HG03103 (cell line): ENCODE measurements around the gene ANXA8.

Experiments used
- ATAC-seq: cut with Tn5 transposase; IDR thresholded peaks from one replicate; pipeline ENCODE4 v1.9.1; 2021; ENCODE audit warnings: low read depth; ENCODE audit not compliant: unreplicated experiment

The ANXA8 gene

DNA sequence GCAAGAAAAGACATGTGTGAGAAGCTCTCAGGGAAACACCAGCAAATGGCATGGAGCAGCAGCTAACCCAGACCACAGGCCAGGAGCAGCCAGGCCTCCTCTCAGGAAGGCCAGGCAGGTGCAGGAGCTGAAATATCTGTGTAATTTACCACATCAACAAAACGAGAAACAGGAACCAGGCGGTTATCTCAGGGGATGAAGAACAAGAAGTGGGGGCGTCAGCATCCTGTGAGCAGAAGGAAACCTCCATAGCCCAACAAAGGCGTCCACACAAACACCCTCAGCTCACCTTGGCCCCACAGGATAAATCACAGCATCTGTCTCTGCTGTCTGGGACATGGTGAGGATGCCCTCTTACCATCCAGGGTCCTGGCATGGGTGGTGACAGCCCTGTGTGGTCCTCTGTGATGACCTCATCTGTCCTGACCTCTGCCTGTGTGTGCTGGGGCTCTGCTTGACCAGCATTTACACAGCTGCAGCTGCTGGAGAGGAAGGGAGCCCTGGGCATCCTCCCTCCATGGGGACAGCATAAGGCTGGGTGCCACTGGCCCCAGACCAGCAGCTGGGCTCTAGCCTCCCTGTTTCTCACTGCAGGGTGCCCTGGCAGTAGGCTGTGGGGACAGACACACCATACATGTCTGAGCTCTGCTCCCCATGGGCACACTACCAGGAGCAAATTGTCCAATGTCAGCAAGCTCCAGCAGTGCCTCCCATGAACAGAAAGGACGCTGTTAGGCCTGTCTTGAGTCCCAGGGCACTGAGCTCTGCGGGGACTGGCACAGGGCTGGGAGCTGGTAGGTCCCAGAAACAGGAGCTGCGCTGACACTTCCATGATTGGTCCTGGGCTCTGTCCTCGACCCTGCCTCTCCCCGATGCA, 34.6 kb downstream of the ANXA8 start:
- ATAC-seq = no peak

DNA sequence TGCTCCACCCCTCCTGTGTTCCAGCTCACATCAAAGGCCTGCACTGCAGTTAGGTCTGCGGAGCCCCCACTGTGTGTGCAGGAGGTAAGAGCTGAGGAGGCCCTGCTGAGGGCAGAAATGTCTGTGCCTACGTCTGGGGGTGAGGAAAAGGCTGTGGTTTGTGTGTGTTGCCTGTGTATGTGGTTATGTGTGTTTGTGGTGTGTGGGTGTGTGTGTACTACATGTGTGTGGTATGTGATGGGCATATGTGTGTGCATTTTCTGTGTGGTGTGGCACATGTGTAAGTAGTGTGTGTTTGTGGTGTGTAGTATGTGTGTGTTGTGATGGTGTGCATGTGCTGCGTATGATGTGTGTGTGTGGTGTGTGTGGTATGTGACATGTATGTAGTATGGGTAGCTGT, 36.2 kb downstream of the ANXA8 start:
- ATAC-seq = no peak

DNA sequence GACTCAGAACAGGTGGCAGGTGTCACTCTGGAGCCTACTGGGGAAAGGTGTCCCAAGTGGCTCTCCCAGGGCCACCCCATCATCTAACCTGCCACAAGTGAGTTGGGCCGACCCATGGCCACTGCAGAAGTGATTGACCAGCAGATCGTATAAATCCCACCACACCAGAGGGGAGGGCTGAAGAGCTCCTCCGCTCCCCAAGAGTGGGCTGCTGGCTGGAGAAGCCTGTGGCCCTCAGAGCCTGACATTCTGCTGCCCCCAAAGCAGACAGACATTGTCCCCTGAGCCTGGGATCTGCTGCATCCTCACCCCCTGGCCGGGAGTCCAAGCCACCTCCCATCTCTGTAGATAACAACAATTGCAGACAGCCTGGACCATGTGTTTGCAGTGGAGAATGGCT, 36.7 kb downstream of the ANXA8 start:
- no peak for ATAC-seq

DNA sequence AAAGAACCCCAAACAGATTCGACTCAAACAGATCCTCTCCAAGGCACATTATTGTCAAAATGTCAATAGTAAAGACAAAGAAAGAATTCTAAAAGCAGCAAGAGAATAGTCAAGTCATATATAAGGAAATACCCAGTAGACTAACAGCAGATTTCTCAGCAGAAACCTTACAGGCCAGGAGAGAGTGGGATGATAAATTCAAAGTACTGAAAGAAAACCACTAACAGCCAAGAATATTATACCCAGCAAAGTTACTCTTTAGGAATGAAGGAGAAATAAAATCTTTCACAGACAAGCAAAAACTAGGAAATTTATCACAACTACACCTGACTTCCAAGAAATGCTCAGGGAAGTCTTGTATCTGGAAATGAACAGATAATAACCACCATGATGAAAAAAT, 38.2 kb downstream of the ANXA8 start:
- ATAC-seq = no peak

DNA sequence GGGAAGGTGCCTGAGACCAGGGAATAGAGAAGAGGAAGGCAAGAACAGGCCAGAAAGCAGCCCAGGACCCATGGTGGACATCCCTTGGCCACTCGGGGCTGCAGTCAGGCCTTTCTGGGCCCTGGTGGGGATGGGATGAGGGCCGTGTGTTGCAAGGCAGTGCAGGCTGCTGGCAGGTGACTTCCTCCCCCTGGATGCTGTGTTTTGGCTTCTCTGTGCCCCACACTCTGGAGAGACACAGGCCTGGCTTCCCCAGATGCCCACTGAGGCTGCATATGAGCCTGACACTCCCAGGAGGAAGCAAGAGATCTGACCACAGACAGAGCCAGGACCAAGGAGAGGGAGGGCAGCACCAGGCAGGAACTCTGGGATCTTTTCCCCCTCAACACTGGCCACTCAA, 39.9 kb downstream of the ANXA8 start:
- ATAC-seq = no peak

DNA sequence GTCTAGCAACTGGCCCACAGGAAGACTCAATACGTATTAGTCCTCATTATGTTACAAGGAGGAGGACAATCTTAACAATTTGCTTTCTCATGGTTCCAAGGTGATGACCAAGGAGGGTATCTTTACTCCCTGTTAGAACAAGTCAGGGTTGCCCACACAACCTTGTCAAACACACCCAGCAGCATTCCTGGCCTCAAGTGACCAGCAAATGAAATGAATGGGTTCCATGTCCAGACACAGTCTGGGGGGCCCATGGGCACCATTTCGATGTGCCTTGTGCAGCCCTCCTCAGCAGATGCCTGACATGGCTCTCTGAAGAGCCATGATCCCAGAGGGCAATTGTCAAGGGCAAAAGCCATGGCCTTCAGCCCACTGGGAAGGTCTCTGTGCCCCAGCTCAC, 40.8 kb downstream of the ANXA8 start:
- ATAC-seq = no peak

DNA sequence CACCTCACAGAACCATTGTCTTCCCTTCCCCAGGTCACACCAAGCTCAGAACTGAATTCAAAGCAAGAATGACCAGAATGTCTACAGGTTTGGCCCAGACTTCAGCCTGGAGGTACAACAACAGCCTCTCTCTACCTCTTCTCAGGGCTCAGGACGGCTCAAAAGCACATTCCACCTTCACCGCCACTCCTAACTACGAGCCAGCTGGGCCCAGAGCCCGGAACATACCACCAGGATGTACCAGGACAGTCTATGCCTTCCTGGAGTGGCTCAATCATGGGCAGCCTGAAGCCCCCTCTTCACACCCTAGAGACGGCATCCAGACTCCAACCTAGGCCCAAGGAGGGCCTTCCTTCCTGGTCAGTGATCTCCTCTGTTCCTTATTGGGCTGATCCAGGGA, 41.6 kb downstream of the ANXA8 start:
- ATAC-seq = no peak

DNA sequence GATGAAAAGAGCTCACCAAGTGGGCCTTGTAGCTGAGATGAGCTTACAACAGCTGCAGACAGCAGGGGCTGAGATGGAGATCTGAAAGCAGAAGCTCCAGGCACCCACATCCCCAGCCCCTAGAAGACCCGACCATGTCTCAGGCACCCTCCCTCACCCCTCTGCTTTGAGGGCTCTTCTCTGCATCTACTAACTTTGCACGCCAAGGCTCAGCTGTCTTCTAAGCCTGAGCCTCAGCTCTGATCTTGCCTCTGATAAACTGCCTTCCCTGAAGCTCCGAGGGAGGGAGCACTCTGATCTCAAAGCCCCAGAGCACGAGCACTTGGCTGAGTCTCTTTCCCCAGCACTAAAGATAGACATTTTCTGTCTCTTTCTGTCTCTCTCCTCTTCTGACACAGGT, 42.0 kb downstream of the ANXA8 start:
- ATAC-seq = no peak

DNA sequence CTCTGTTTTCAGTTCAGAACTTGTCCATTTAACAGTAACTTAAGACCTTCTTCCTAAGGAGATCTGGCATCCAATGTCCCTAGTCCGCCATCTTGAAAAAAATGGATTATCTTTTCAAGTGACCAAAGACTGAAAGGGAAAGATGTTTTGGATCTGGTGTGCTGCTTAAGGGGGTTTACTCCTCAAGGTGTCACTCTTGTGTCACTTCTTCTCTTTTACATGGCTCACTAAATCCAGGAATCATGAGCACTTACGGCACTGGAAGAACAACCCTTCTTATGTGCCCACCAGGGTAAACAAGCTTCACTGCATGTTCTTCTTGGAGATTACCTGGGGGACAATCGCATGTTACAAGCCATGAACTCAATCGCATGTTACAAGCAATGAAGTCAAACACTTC, 43.7 kb downstream of the ANXA8 start:
- ATAC-seq = no peak

DNA sequence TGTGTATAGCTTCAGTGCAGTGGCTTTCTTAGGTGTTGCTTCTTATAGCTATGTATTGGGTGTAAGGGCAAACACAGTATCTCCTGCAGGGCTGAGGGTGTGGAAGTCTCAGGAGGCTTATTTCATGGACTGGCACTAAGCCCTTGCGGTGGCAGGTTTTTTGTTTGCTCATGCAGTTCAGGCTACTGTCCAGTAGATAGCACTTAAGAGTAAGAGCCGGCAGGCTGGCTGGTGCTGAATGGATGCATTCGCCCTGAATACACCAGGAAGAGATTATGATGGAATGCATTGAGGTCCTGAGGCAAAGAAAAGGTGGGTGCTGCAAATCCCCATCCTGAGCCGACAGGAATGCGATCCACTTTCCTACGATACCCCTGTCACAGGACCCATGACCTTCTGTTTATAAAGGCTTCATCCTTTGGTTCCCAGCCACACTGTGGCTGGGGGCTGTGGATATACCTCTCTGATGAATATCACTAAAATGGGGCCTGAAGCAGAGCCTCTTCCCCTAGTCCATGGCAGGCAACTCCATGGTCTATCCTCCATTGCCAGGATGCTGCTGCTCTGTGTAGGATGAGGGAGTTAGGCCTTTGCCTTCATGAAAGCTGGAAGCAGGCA, 44.9 kb downstream of the ANXA8 start:
- no peak for ATAC-seq

DNA sequence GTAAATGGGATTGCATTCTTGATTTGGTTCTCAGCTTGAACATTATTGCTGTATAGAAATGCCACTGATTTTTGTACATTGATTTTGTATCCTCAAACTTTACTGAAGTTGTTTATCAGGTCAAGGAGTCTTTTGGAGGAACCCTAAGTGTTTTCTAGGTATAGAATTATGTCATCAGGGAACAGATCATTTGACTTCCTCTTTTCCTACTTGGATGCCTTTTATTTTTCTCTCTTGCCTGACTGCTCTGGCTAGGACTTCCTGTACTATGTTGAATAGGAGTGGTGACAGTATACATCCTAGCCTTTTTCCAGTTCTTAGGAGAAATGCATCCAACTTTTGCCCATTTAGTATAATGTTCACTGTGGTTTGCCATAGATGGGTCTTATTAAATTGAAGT, 48.8 kb downstream of the ANXA8 start:
- ATAC-seq = no peak

DNA sequence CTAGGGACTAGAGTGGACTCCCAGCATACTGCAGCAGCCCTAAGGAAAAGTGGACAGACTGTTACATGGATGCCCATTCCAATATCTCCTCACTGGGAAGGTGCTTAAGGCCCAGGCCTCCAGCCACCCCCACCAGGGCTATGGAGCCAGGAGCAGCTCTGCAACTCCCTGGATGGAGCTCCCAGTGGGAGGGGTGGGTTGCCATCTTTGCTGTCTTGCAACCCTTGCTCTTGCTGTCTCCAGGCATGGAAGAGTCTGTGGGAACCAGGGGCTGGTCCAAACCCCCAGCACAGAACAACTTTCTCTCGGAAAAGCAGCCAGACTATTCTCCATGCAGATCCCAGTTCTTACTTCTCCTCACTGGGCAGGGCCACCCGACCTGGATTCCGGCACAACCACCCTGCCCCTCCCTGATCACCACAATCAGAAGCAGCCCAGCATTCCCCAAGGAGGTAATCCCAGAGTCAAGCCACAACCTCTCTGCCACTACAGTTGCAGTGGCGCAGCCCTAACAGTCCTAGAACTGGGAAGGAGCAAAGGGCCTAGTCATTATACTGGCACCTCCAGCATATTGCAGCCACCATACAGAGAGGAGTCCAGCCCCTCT, 58.0 kb downstream of the ANXA8 start:
- no peak for ATAC-seq

DNA sequence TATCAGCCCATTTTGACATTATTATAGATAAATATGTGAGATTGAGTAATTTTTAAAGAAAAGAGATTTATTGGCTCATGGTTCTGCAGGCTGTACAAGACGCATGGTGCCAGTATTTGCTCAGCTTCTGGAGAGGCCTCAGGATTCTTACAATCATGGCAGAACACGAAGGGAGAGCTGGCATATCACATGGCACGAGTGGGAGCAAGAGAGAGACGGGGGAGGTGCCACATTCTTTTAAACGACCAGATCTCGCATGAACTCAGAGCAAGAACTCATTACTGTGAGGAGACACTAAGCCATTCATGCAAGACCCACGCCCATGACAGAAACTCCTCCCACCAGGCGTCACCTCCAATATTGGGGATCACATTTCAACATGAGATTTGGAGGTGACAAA, 59.7 kb downstream of the ANXA8 start:
- no peak for ATAC-seq

DNA sequence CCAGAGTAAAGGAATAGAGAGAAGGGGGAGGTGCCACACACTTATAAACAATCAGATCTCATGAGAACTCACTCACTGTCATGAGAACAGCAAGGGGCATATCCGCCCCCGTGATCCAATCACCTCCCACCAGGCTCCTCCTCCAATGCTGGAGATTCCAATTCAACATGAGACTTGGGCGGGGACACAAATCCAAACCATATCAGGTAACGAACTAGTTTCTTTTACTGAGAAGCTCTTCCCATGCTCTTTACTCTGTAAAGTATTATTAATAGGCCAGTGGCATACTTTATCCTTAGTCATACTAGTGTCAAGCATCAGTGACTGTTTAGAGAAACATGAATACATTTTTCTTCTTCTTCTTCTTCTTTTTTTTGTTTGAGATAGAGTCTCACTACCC, 60.4 kb downstream of the ANXA8 start:
- ATAC-seq = no peak

DNA sequence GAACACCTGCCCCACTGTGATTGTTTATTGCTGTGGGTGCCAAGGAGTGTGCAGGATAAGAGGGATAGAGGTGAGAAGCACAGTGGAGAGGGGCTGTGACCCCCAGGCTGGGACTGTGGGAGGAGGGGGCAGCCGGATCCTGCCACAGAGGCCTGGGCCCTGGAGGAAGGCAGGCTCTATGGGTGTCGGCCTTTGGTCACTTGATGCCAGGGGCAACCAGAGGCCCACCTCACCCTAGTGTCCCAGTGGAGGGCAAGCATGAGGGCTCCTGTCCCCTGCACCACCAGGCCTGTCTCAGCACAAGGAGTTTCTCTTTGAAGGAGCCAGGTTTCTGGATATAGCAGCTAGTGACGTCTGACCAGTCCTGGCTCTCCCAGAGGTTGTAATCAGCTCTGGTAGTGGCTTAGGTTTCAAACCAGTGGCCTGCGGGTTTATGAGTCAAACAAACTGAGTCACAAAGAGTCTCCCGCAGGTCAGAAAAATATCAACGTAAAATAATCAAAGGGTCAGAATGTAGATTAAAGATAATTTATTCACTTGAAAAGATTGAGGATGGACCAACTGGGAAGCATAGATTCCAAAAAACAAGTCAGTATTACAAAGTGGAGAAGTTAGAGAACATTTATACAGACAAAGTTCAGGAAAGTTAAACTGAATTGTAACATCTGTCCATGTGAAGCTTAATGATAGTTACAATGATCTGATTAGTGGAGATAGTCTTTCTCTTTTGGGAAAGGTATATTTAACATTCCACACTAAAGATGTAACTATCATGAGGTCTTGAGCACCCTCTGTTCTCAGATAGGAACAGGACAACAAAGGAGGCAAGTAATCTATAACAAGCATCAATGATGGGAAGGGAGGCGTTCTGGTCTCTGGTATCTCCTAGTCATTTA, 62.6 kb downstream of the ANXA8 start:
- ATAC-seq = no peak

DNA sequence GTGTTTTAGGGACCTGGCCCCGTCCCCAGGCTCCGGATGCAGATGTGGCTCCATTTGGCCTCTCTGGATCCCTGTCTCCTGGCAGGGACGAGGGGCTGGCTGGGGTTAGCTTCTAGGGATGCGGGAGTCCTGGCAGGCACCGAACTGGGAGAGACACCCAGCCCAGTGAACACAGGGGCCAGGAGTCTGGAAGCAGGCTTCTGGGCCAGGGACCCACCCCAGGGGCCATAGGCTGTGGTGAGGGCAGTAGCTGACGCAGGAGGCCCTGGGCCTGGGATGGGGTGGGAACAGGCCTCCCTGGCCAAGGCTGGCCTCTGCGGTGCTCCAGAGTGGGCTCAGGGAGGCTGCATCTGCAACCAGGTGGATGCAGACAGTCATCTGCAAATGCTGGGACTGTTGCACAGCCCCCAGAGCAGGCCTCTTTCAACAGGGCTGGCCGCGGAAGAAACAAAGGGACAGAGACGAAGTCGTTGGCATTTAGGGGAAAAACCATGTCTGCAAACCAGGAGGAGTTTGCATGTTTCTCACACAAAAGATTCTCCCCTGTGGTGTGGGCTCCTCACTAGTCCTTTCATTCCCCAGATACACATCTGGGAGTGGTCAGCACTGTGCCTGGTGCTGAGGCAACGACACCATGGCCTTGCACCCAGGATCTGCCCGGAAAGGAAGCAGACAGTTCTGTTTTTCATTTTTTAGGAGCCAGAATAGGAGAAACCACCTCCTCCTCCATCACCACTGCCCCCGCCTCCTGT, 63.4 kb downstream of the ANXA8 start:
- no peak for ATAC-seq

DNA sequence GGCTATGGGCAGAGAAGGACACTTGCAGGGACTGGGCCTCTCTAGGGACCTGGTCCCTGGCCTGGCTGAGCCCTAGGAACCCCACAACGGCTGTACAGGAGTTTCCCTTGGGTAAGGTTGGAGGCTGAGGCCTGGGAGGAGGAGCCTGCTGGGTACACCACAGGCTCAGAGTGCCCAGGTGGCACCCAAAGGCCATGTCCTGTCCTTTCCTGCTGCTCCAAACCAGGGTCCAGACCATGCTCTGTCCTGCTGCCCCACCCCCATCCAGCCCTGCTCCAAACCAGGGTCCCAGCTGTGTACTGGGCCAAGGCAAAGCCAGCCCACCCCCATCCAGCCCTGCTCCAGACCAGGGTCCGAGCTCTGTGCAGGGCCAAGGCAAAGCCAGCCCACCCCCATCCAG, 64.5 kb downstream of the ANXA8 start:
- ATAC-seq = no peak

DNA sequence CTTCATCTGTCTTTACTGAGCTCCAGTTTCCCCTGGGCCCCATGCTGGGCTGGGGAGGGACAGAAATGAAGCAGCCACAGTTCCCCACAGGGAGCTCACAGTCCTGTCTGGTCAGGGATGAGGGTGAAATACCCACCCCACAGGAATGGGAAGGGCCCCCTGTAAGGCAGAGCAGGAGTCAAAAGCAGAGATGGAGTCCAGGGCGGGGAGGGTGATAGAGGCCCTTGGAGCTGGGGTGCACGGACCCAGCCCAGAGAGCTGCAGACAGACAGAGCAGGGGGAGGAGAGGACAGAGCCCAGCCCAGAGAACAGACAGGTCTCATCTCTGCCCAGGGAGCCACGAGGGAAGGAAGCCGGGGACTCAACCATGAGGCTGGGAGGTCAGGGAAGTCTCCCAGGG, 64.9 kb downstream of the ANXA8 start:
- no peak for ATAC-seq

DNA sequence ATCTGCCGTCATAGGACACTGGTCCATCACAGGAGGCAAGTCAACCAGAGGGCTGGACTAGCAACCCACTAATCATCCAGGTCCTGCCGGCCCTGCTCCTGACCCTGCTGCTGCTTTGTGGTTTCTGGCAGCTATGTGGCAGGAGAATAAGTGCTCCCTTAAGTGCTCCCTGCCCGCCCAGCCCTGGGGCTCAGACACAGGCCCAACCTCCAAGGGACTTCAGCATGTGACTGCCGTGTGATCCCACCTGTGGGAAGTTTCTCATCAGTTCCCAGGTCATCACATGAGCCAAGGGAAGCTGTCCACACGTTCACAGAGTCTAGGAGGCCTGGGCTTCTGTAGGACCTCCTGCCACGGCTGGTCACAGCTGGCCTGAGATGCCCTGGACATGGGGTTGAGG, 65.6 kb downstream of the ANXA8 start:
- no peak for ATAC-seq
